Stimulated activated CD4-positive, alpha-beta T cell treated with anti-CD3 and anti-CD28 coated beads, TNF-alpha, amount 100 ng/mL, for 4 hours (primary cell): ENCODE results near the gene POLH.
"Not testable (repeated sequence)": the region's sequence is repeated elsewhere in the genome, so short reads cannot be mapped to it uniquely, and the experiment has no call there.

Source experiments
- DNase-seq, 3 experiments: peaks; one replicate each; pipeline ENCODE4 v3.0.0-alpha.2; 2020; ENCODE audit warnings: low read depth in 3 of 3

POLH gene

GRCh38 chr6:43575772-43576551, at the start of gene POLH, which contains the start of gene XPO5:
POLH (plus strand) TSS chr6:43576185; CDS start chr6:43582320, 6,135 bp downstream.
XPO5 (minus strand) TSS chr6:43576038; CDS start chr6:43575864, 174 bp downstream.
- DNase-seq, result peak; percentile 83 to 85 (median 83)

- no peak for DNase-seq
These were observed 43.8 kb upstream of the POLH start for GRCh38 chr6:43532201-43532600.

- DNase-seq, result not testable (repeated sequence)
These were observed 37.0 kb upstream of the POLH start for GRCh38 chr6:43538986-43539385.

- DNase-seq, result not testable (repeated sequence)
These were observed 36.6 kb upstream of the POLH start for GRCh38 chr6:43539409-43539808.

- DNase-seq, result no peak
These were observed 35.5 kb upstream of the POLH start for GRCh38 chr6:43540507-43540906.

GRCh38 chr6:43541774-43542471, 34.1 kb upstream of the POLH start:
- DNase-seq, result no peak

- DNase-seq, result no peak
These were observed 31.5 kb upstream of the POLH start for GRCh38 chr6:43544461-43544860.

GRCh38 chr6:43547222-43547621, 28.8 kb upstream of the POLH start:
- DNase-seq, result no peak

- not testable (repeated sequence) for DNase-seq
These were observed 18.4 kb upstream of the POLH start for GRCh38 chr6:43557620-43558019.

GRCh38 chr6:43559328-43559727, 16.7 kb upstream of the POLH start:
- DNase-seq, result no peak

- DNase-seq, result no peak
These were observed 5.0 kb upstream of the POLH start for GRCh38 chr6:43570876-43571441.

- no peak for DNase-seq
These were observed 4.0 kb upstream of the POLH start for GRCh38 chr6:43572015-43572414.

GRCh38 chr6:43575105-43575771, 747 bp upstream of the POLH start:
- DNase-seq, result peak in 1 of 3 experiments; percentile 3

- DNase-seq, result no peak
These were observed 2.8 kb downstream of the POLH start for GRCh38 chr6:43578748-43579147.

GRCh38 chr6:43579171-43579570, 3.2 kb downstream of the POLH start:
- no peak for DNase-seq

GRCh38 chr6:43582911-43583310, 6.9 kb downstream of the POLH start:
- no peak for DNase-seq

GRCh38 chr6:43584892-43585570, 9.0 kb downstream of the POLH start:
- DNase-seq, result no peak

- no peak for DNase-seq
These were observed 12.2 kb downstream of the POLH start for GRCh38 chr6:43588194-43588593.

- DNase-seq, result not testable (repeated sequence)
These were observed 13.6 kb downstream of the POLH start for GRCh38 chr6:43589564-43589963.

- DNase-seq, result no peak
These were observed 18.0 kb downstream of the POLH start for GRCh38 chr6:43593938-43594337.

GRCh38 chr6:43600595-43600994, 24.6 kb downstream of the POLH start:
- no peak for DNase-seq

GRCh38 chr6:43604174-43604573, 28.2 kb downstream of the POLH start:
- no peak for DNase-seq
